HepG2 (cell line): ENCODE measurements around the gene BSND. TPM values are rescaled to one million over a fixed set of nuclear protein-coding genes. Genes with fewer than 3 reads are reported as not detected.

Experiments
- AGO1 ChIP-seq: fragments of 200-400 bp; formaldehyde crosslinking; IDR thresholded peaks from 2 replicates; pipeline ENCODE4 v1.6.1; 2017; ENCODE audit warnings: mild to moderate bottlenecking, low read depth, low read length, moderate library complexity; ENCODE audit not compliant: poor library complexity, severe bottlenecking
- BCL6 ChIP-seq: IDR thresholded peaks from 2 replicates; pipeline ENCODE4 v1.6.1; 2016; ENCODE audit warnings: missing genetic modification reagents, missing compliant biosample characterization
- CREB1 ChIP-seq, 2 experiments: fragments of 450-650 bp in 1 of 2; IDR thresholded peaks; 2 replicates each; pipeline ENCODE4 v1.6.1; 2016 to 2017; ENCODE audit warnings: control low read depth in 1 of 2, mild to moderate bottlenecking in 1 of 2, missing compliant biosample characterization in 1 of 2, missing genetic modification characterization in 1 of 2
- FOXO1 ChIP-seq: sonication (generic); formaldehyde crosslinking; IDR thresholded peaks from 2 replicates; pipeline ENCODE4 v1.4.0; 2020; ENCODE audit warnings: missing genetic modification reagents
- HNF4A ChIP-seq: sonication (generic); formaldehyde crosslinking; IDR thresholded peaks from 2 replicates; pipeline ENCODE4 v1.4.0; 2020; ENCODE audit warnings: missing genetic modification reagents
- KDM6A ChIP-seq: IDR thresholded peaks from 2 replicates; pipeline ENCODE4 v1.6.1; 2016; ENCODE audit warnings: low read depth
- NR2F1 ChIP-seq, 2 experiments: fragments of 450-650 bp in 1 of 2; formaldehyde crosslinking in 1 of 2; IDR thresholded peaks; 2 replicates each; pipeline versions ENCODE4 v1.5.0 to v1.6.1; 2016 to 2020; ENCODE audit warnings: mild to moderate bottlenecking in 1 of 2, missing compliant biosample characterization in 1 of 2, missing genetic modification reagents in 1 of 2, moderate library complexity in 1 of 2
- NR2F2 ChIP-seq: IDR thresholded peaks from 2 replicates; pipeline ENCODE4 v1.6.1; 2012; ENCODE audit warnings: low read depth, inconsistent platforms, borderline replicate concordance
- NR2F6 ChIP-seq, 2 experiments: IDR thresholded peaks; 2 replicates each; pipeline ENCODE4 v1.6.1; 2016; ENCODE audit warnings: antibody characterized with exemption in 1 of 2, mild to moderate bottlenecking in 1 of 2
- RARA ChIP-seq: IDR thresholded peaks from 2 replicates; pipeline ENCODE4 v1.6.1; 2016; ENCODE audit warnings: missing genetic modification reagents, missing compliant biosample characterization
- XRCC5 ChIP-seq: fragments of 200-400 bp; formaldehyde crosslinking; optimal IDR thresholded peaks from 2 replicates; pipeline ENCODE3; 2017; ENCODE audit warnings: mild to moderate bottlenecking, low read length
- ZBTB4 ChIP-seq: sonication (generic); formaldehyde crosslinking; IDR thresholded peaks from 2 replicates; pipeline ENCODE4 v1.4.0; 2020; ENCODE audit warnings: missing genetic modification reagents, mild to moderate bottlenecking, borderline replicate concordance
- ZBTB43 ChIP-seq: sonication (generic); formaldehyde crosslinking; conservative IDR thresholded peaks from 2 replicates; pipeline ENCODE4 v1.4.0; 2020; ENCODE audit warnings: missing genetic modification reagents
- ZBTB7A ChIP-seq: sonication (generic); formaldehyde crosslinking; IDR thresholded peaks from 2 replicates; pipeline ENCODE4 v1.8.0; 2022; ENCODE audit warnings: mild to moderate bottlenecking, missing genetic modification reagents
- ZHX1 ChIP-seq: sonication (generic); formaldehyde crosslinking; IDR thresholded peaks from 2 replicates; pipeline ENCODE4 v1.8.1; 2022; ENCODE audit warnings: low read depth, mild to moderate bottlenecking, missing genetic modification reagents
- ZNF225 ChIP-seq: sonication (generic); formaldehyde crosslinking; IDR thresholded peaks from 2 replicates; pipeline ENCODE4 v1.4.0; 2020; ENCODE audit warnings: mild to moderate bottlenecking, missing genetic modification reagents
- ZNF446 ChIP-seq: sonication (generic); formaldehyde crosslinking; IDR thresholded peaks from 2 replicates; pipeline ENCODE4 v1.5.0; 2020; ENCODE audit warnings: mild to moderate bottlenecking, missing genetic modification reagents
- polyA plus RNA-seq, 8 experiments: library from polyadenylated mRNA; depleted of rRNA in 3 of 8; stranded (reverse) in 7 of 8; unstranded in 1 of 8; fragments of >200 nt; fragmentation: Illumina TruSeq in 4 of 8; extraction: Trizol in 4 of 8; gene quantifications; 2 replicates each; pipeline versions ENCODE4 v1.2.1 to v1.2.3, GENCODE V29; 2011 to 2016; ENCODE audit warnings: low read depth in 4 of 8, missing spikeins in 1 of 8, mixed read lengths in 1 of 8; ENCODE audit not compliant: insufficient read depth in 1 of 8
- total RNA-seq, 5 experiments: library from RNA; depleted of rRNA; stranded (reverse); fragments of >200 nt; fragmentation: Illumina TruSeq; extraction: Trizol; gene quantifications; 2 replicates each; pipeline ENCODE4 v1.2.3, GENCODE V29; 2016; ENCODE audit warnings: low read depth in 1 of 5

The BSND gene
- total and polyA plus RNA-seq, 2 of the 13 experiments (the other 11 are each of a cell fraction or from before 2014, with no cell fraction given): not detected

DNA sequence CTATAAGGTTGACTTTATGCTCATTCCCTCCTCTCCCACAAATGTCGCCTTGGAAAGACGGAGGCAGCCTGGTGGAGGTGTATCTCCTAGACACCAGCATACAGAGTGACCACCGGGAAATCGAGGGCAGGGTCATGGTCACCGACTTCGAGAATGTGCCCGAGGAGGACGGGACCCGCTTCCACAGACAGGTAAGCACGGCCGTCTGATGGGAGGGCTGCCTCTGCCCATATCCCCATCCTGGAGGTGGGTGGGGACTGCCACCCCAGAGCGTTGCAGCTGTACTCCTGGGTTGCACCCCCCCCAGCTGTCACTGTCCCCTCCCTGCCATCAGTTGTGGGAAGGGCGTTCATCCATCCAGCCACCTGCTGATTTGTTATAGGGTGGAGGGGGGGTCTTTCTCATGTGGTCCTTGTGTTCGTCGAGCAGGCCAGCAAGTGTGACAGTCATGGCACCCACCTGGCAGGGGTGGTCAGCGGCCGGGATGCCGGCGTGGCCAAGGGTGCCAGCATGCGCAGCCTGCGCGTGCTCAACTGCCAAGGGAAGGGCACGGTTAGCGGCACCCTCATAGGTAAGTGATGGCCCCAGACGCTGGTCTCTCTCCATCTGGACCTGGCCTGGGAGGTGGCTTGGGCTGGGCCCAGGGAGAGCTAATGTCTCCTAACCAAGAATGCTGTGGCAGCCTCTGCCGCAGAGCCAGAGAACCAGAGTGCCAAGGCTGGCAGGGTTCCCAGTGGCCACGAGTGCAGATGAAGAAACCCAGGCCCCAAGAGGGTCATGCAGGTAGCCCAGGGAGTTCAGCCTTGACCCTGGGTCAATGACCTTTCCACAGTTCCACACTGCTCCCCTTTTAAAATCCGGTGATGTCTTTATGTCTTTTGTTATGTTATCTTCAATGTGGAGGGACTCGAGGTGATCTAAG is 53.7 kb downstream of the BSND start (continued):
- no peak for TF ChIP-seq ZBTB43 (CRISPR knock-in tag)
- TF ChIP-seq XRCC5: no peak
- TF ChIP-seq CREB1 (IDR thresholded peaks at IDR 0.05): no peak
- 0 out of 2 replicates have a peak, but pooled peaks have one; percentile 20 for TF ChIP-seq CREB1 (CRISPR knock-in tag; IDR thresholded peaks at IDR 0.05)
- TF ChIP-seq ZHX1 (CRISPR knock-in tag): 0 out of 2 replicates have a peak, but pooled peaks have one; percentile 26
- TF ChIP-seq HNF4A (CRISPR knock-in tag): peak; percentile 33; the same call in 1 of the 2 replicates
- TF ChIP-seq ZNF225 (CRISPR knock-in tag): no peak
- peak; percentile 35; the same call in 1 of the 2 replicates for TF ChIP-seq RARA (CRISPR knock-in tag)
- no peak for TF ChIP-seq ZNF446 (CRISPR knock-in tag)
- TF ChIP-seq KDM6A: no peak
- no peak for TF ChIP-seq FOXO1
- peak; percentile 49; the same call in 1 of the 2 replicates for TF ChIP-seq NR2F2
- peak; percentile 16 to 37; a peak in 1 of 4 replicates for TF ChIP-seq NR2F1 (CRISPR knock-in tag; IDR thresholded peaks at IDR 0.05)
- peak; percentile 80 for TF ChIP-seq NR2F6 (IDR thresholded peaks at IDR 0.05)
- peak; percentile 56; the same call in 1 of the 2 replicates for TF ChIP-seq NR2F6 (CRISPR knock-in tag; IDR thresholded peaks at IDR 0.05)
- no peak for TF ChIP-seq AGO1
- 0 out of 2 replicates have a peak, but pooled peaks have one; percentile 17 for TF ChIP-seq ZBTB7A
- peak; percentile 7; the same call in 1 of the 2 replicates for TF ChIP-seq BCL6 (CRISPR knock-in tag)
- TF ChIP-seq ZBTB4: no peak
- TF ChIP-seq, all 625 proteins: peak for 16
